BLaER1 (cell line): Measurements from ENCODE around the gene SDR42E2.
"Not testable (repeated sequence)": the region's sequence is repeated elsewhere in the genome, so short reads cannot be mapped to it uniquely, and the experiment has no call there.

Experiments
- H3K27ac ChIP-seq: shearing (Covaris generic); formaldehyde crosslinking; 2 replicates; pipeline ENCODE4 v1.8.1; 2022
- H3K27me3 ChIP-seq: shearing (Covaris generic); formaldehyde crosslinking; 2 replicates; pipeline ENCODE4 v1.8.1; 2022
- H3K36me3 ChIP-seq: shearing (Covaris generic); formaldehyde crosslinking; 2 replicates; pipeline ENCODE4 v1.8.1; 2022
- H3K4me1 ChIP-seq: shearing (Covaris generic); formaldehyde crosslinking; 2 replicates; pipeline ENCODE4 v1.8.1; 2022
- H3K4me2 ChIP-seq: shearing (Covaris generic); formaldehyde crosslinking; 2 replicates; pipeline ENCODE4 v1.8.1; 2022
- H3K4me3 ChIP-seq: shearing (Covaris generic); formaldehyde crosslinking; 2 replicates; pipeline ENCODE4 v1.8.1; 2022
- H3K9ac ChIP-seq: shearing (Covaris generic); formaldehyde crosslinking; 2 replicates; pipeline ENCODE4 v1.8.1; 2022
- H3K9me3 ChIP-seq: shearing (Covaris generic); formaldehyde crosslinking; 2 replicates; pipeline ENCODE4 v1.8.1; 2022
- H4K20me1 ChIP-seq: shearing (Covaris generic); formaldehyde crosslinking; 2 replicates; pipeline ENCODE4 v1.8.1; 2022
- Cebpa-rat ChIP-seq: shearing (Covaris generic); IDR thresholded peaks from 2 replicates; pipeline ENCODE4 v1.8.1; 2022

SDR42E2 gene

DNA sequence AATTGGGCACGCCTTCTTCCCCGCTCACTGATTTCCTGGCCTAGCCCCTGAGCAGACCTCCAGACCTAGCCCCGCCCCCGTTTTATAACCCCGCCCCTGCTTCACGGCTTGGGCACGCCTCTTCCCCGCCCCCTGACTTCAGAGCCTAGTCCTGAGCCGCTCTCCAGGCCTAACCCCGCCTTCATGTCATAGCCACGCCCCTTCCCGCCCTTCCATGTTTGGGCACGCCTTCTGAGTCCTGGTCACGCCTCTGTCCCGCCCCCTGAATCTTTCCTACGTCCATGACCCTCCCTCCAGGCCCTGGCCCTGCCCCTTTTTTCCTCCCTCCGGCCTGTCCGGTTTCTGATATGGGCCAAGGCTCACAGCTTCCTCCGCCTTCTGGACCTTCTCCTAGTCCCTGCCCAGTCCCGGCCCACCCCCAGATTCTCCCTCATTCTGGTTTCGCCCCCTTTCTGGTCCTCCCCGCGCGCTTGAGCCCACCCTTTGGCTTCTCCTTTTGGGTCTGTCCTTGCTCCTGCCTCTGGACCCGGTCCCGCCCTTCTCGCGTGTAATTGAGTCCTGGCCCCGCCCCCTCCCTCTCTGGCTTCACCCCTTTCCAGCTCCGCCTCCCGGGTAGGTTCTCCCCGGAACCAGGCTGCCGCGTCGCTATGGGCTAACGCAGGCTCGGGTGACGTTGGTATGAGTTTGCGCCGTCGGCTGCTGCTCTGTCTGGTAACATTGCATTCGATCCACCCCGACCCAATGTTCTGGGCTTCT, 28.6 kb downstream of the SDR42E2 start:
- no peaks in the 10 kb centered on the region for H4K20me1 ChIP-seq
- peak overlapping the region; percentile 71 for H3K4me3 ChIP-seq
- H3K4me2 ChIP-seq: peak overlapping the region; percentile 93
- no peak for TF ChIP-seq Cebpa-rat
- H3K9me3 ChIP-seq: no peaks in the 10 kb centered on the region
- H3K9ac ChIP-seq: peak overlapping the region; percentile 72
- H3K36me3 ChIP-seq: no peaks in the 10 kb centered on the region
- peak overlapping the region; percentile 37; the same call in 1 of the 2 replicates for H3K27ac ChIP-seq
- peaks cover 50% of the 10 kb centered on the region for H3K4me1 ChIP-seq
- H3K27me3 ChIP-seq: peaks cover 16% of the 10 kb centered on the region

DNA sequence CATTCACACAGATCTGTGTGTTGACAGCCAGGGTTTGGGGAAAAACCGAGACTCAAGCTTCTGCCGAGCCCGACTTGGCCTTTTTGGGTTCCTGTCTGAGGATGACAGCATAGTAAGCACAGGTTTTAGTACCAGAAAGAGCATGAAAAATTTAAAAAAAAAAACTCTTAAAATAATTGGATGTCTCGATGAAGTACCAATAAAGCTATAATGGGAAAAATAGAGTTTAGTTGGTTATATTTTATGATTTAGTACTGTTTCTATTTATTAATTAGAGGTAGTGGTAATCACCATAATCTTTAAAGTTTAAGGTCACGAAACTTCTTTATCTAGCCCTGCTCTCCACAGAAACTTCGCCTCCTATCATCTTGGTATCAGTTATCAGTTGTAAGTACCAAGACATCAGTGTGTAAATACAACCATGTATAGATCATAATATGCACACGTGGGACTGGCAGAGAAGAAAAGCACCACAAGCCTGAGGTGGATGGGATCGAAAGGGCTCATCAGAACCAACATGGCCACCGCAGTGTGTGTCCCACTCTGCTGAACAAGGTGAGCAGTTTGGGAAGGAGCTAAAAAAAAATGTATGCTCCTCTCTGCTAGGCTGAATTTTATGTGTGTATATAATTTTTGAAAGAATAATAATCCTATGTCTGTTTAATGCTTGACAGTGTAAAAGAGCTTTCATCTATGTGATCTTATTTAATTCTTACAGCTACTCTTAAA, 29.4 kb downstream of the SDR42E2 start:
- TF ChIP-seq Cebpa-rat: no peak
- Histone ChIP-seq H4K20me1 (no peaks in the 10 kb centered on the region), H3K9ac (peak overlapping the region; percentile 72), H3K4me2 (peak overlapping the region; percentile 93), H3K9me3 (no peaks in the 10 kb centered on the region), H3K27me3 (peaks cover 16% of the 10 kb centered on the region), H3K27ac (no peak overlapping the region; the same call in 1 of the 2 replicates), H3K4me1 (peaks cover 50% of the 10 kb centered on the region), H3K36me3 (no peaks in the 10 kb centered on the region), H3K4me3 (peak overlapping the region; percentile 71)

DNA sequence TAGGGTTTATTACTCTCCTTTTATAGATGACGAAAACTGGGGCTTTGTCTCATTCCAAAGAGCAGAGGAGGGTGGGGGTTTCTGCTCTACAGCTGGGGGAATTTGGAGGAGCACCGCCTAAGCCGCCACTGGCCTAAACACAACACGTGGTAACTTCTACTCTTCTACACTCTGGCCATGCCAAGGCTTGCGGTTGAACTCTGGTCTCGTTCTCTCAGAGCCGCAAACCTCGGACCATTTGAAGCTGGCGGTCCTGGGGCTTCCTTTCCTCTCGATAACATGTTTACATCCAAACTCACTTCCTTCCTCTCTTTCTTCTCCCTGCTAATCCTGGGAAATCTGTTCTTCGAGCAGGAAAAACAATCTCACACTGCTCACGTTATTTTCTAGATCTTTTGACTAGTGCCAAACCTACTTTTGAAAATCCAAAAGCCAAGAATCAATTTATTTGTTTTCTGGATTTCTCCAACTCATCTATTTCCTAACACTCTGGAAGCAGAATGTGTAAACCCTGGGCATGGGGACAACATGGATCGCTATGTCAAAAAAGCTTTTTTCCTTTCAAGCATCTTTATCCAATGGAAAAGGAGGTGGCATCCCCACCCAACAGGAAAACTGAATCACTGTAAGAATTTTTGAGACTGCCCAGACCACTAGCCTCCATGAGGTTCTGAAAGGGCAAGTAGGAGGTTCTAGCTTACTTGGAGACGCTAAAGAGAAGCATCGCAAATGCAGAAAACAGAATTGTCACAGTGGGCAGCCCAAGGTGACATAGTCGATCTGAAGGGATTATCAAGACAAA, 30.2 kb downstream of the SDR42E2 start:
- Histone ChIP-seq H3K4me3 (peak overlapping the region; percentile 71), H3K9ac (no peak overlapping the region), H3K27ac (no peak overlapping the region), H3K4me1 (peaks cover 50% of the 10 kb centered on the region), H3K36me3 (no peaks in the 10 kb centered on the region), H3K9me3 (no peaks in the 10 kb centered on the region), H4K20me1 (no peaks in the 10 kb centered on the region), H3K4me2 (peak overlapping the region; percentile 93), H3K27me3 (peaks cover 16% of the 10 kb centered on the region)
- no peak for TF ChIP-seq Cebpa-rat

DNA sequence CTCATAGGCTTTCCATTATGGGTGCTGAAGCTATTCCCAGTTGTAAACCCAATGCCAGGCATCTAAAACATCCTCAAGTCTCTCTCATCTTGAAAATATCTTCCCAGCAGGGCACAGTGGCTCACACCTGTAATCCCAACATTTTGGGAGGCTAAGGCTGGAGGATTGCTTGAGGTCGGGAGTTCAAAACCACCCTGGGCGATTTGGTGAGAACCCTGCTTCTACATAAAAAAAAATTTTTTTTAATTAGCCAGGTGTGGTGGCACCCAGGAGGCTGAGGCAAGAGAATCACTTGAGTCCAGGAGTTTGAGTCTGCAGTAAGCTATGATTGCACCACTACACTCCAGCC, 30.7 kb downstream of the SDR42E2 start:
- no peak for TF ChIP-seq Cebpa-rat
- Histone ChIP-seq H4K20me1 (no peaks in the 10 kb centered on the region), H3K36me3 (no peaks in the 10 kb centered on the region), H3K9ac (no peak overlapping the region), H3K4me1 (peaks cover 47% of the 10 kb centered on the region), H3K4me2 (peak overlapping the region; percentile 93), H3K27ac (no peak overlapping the region), H3K27me3 (peaks cover 16% of the 10 kb centered on the region), H3K4me3 (no peak overlapping the region), H3K9me3 (no peaks in the 10 kb centered on the region)

DNA sequence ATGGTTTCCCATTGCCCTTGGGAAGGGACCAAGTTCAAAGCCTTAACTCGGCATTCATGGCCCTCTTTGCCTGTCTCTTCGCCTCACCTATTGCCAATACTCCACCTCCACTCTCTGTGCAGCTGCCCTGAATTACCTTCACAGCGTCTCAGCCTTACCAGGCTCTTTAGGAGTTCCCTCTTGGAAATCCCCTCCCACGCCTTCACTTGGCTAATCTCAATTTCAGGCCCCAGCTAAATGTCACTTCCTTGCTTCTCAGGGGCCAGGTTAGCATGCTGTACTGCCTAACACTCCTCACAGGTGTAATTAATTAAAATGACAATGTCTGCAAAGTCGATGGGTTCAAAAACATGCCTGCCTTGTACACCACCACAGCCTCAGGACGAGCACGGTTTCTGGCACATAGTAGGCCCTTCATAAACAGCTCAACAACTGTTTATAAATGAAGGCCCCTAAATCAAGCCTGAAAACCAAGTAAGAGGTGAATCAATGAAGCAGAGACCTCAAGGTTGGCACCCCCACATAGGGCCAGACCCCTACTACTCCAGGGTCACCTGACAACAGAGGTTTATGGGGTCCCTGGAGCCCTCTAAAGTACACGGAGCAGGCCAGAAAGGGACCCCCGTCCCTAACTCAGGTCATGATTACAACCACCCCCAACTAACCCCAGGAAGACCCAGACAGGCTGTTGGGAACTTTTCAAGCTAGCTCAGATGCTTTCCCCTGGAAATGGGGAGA, 32.6 kb downstream of the SDR42E2 start:
- Histone ChIP-seq H3K4me1 (peaks cover 34% of the 10 kb centered on the region), H3K36me3 (no peaks in the 10 kb centered on the region), H3K27ac (no peak overlapping the region), H3K9me3 (no peaks in the 10 kb centered on the region), H3K4me2 (peak overlapping the region; percentile 62), H3K4me3 (no peak overlapping the region), H3K9ac (no peak overlapping the region), H4K20me1 (no peaks in the 10 kb centered on the region), H3K27me3 (peaks cover 16% of the 10 kb centered on the region)
- no peak for TF ChIP-seq Cebpa-rat

DNA sequence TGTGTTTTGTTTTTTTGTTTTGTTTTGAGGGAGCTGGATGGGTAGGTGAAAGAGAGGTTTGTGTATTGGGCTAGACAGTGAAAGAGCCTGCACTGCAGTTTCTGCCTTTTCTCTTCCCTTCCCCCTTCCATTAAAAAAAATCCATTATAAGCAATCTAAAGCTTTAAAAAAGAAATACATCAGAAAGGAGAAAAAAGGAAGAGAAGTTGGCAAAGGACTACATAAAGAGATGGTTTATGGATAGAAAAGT, 33.1 kb downstream of the SDR42E2 start:
- no peak overlapping the region for H3K9ac ChIP-seq
- H3K27me3 ChIP-seq: peaks cover 16% of the 10 kb centered on the region
- no peaks in the 10 kb centered on the region for H3K36me3 ChIP-seq
- TF ChIP-seq Cebpa-rat: no peak
- peaks cover 34% of the 10 kb centered on the region for H3K4me1 ChIP-seq
- no peaks in the 10 kb centered on the region for H3K9me3 ChIP-seq
- H3K4me3 ChIP-seq: peak overlapping the region; percentile 69; the same call in 1 of the 2 replicates
- H4K20me1 ChIP-seq: no peaks in the 10 kb centered on the region
- no peak overlapping the region for H3K27ac ChIP-seq
- H3K4me2 ChIP-seq: peak overlapping the region; percentile 62

DNA sequence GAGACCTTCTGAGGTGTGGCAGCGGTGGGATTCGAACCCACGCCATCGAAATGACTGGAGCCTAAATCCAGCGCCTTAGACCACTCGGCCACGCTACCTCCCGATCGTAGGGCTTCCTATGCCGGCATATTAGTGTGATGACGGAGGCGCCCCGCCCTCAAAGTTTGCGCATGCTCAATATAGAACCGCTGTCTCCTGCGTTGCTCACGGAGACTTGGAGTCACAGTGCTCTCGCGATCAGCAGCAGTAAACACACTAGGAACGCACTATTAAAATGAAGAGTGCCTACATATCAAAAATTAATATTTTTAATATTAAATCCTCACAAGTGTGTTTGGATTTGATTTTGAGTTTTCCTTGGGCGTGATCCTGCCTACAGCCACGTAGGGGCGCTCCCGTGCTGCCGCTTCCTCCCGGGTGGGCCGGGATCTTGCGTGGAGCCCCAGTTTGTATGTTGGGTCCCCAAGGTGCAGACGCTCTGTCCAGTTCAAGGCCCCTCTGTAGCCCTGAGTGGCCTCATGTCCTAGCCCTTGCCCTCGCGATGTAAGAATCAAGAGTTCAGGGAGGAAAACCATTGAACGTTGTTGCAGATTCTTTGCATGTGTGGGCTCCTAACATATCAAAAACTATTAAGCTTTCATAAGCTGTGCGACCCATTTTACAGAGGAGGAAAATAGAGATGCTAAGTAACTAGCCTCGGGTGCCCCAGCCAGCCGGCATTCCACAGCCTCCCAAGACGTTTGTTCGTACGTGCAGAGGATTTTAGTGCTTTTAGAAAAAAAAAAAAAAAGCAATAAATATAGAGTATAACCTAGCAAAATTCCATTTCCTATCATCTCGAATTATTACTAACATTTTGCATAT, 33.6 kb downstream of the SDR42E2 start:
- Histone ChIP-seq H3K9ac (peak overlapping the region; percentile 67; the same call in 1 of the 2 replicates), H3K36me3 (no peaks in the 10 kb centered on the region), H3K4me3 (peak overlapping the region; percentile 69), H3K4me1 (peaks cover 34% of the 10 kb centered on the region), H3K27ac (no peak overlapping the region), H4K20me1 (no peaks in the 10 kb centered on the region), H3K9me3 (no peaks in the 10 kb centered on the region), H3K27me3 (peaks cover 16% of the 10 kb centered on the region), H3K4me2 (peak overlapping the region; percentile 62)
- no peak for TF ChIP-seq Cebpa-rat

DNA sequence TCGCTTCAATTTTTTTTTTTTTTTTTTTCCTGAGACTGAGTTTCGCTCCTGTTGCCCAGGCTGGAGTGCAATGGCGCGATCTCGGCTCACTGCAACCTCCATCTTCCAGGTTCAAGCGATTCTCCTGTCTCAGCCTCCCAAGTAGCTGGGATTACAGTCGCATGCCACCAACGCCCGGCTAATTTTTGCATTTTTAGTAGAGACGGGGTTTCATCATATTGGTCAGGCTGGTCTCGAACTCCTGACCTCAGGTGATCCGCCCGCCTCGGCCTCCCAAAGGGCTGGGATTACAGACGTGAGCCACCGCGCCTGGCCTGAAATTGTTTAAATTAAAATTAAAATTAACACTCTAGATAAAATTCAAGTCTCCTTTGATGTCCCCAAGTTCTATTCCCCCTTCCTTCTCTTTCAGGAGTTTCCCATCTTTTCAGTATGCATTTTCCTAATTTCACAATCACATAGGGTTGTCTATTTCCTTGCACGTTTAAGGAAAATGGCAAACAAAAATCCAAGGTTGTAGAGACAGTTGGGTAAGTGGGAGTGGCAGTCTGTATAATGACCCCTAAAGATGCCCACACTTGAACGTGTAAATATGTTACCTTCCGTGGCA, 34.4 kb downstream of the SDR42E2 start:
- H3K36me3 ChIP-seq, H3K9ac ChIP-seq, H3K9me3 ChIP-seq, H3K27ac ChIP-seq, H4K20me1 ChIP-seq: not testable (repeated sequence)
- Histone ChIP-seq H3K27me3 (peaks cover 16% of the 10 kb centered on the region), H3K4me1 (peaks cover 30% of the 10 kb centered on the region), H3K4me3 (peak overlapping the region; percentile 69; the same call in 1 of the 2 replicates), H3K4me2 (peak overlapping the region; percentile 62)
